ENCODE results near the gene E2F8.

E2F8 gene

GRCh38 chr11:19181531-19182261 lies 59.0 kb downstream of the E2F8 start:
- no peak for DNase-seq

- DNase-seq = no peak
Measured at GRCh38 chr11:19176629-19177186, 64.0 kb downstream of the E2F8 start.

Measured in EL (cell line).